ENCODE measurements around the gene CHRNE.
"Not testable (repeated sequence)": the region's sequence is repeated elsewhere in the genome, so short reads cannot be mapped to it uniquely, and the experiment has no call there.

Gene CHRNE

DNA sequence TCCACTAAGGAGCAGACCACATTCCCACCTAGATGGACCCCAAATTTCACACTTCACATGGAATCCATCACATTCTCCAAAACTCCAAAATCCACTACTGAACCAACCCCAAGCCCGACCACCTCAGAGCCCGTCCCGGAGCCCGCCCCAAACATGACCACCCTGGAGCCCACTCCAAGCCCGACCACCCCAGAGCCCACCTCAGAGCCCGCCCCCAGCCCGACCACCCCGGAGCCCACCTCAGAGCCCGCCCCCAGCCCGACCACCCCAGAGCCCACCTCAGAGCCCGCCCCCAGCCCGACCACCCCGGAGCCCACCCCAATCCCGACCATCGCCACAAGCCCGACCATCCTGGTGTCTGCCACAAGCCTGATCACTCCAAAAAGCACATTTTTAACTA lies 30.7 kb upstream of the CHRNE start:
- no peak overlapping the region for H3K27ac ChIP-seq
- H3K9me3 ChIP-seq: no peaks in the 10 kb centered on the region
- H3K36me3 ChIP-seq: peaks cover 32% of the 10 kb centered on the region
- H3K4me3 ChIP-seq (ENCODE audit: low read depth in 1 of 2, low read length in 1 of 2): no peak overlapping the region
- TF ChIP-seq, protein P1, sequence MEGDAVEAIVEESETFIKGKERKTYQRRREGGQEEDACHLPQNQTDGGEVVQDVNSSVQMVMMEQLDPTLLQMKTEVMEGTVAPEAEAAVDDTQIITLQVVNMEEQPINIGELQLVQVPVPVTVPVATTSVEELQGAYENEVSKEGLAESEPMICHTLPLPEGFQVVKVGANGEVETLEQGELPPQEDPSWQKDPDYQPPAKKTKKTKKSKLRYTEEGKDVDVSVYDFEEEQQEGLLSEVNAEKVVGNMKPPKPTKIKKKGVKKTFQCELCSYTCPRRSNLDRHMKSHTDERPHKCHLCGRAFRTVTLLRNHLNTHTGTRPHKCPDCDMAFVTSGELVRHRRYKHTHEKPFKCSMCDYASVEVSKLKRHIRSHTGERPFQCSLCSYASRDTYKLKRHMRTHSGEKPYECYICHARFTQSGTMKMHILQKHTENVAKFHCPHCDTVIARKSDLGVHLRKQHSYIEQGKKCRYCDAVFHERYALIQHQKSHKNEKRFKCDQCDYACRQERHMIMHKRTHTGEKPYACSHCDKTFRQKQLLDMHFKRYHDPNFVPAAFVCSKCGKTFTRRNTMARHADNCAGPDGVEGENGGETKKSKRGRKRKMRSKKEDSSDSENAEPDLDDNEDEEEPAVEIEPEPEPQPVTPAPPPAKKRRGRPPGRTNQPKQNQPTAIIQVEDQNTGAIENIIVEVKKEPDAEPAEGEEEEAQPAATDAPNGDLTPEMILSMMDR (IDR thresholded peaks at IDR 0.05): no peak
- peaks cover 17 to 28% of the 10 kb centered on the region in 2 experiments for H3K4me1 ChIP-seq (ENCODE audit: control insufficient read depth in 1 of 2, insufficient read depth in 1 of 2, low read depth in 1 of 2, low read length in 1 of 2)
- peaks cover 16% of the 10 kb centered on the region for H3K27me3 ChIP-seq

DNA sequence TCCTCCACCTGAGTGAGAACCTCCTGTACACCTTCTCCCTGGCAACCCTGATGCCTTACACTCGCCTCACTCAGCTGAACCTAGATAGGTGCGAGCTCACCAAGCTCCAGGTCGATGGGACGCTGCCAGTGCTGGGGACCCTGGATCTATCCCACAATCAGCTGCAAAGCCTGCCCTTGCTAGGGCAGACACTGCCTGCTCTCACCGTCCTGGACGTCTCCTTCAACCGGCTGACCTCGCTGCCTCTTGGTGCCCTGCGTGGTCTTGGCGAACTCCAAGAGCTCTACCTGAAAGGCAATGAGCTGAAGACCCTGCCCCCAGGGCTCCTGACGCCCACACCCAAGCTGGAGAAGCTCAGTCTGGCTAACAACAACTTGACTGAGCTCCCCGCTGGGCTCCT lies 29.9 kb upstream of the CHRNE start:
- TF ChIP-seq, protein P1 (IDR thresholded peaks at IDR 0.05): no peak
- H3K4me1 ChIP-seq (ENCODE audit: control insufficient read depth in 1 of 2, insufficient read depth in 1 of 2, low read depth in 1 of 2, low read length in 1 of 2): peaks cover 11 to 24% of the 10 kb centered on the region in 2 experiments
- no peak overlapping the region for H3K27ac ChIP-seq
- no peak overlapping the region for H3K4me3 ChIP-seq (ENCODE audit: low read depth in 1 of 2, low read length in 1 of 2)
- H3K9me3 ChIP-seq: no peaks in the 10 kb centered on the region
- H3K27me3 ChIP-seq: peaks cover 16% of the 10 kb centered on the region
- H3K36me3 ChIP-seq: peaks cover 24% of the 10 kb centered on the region

DNA sequence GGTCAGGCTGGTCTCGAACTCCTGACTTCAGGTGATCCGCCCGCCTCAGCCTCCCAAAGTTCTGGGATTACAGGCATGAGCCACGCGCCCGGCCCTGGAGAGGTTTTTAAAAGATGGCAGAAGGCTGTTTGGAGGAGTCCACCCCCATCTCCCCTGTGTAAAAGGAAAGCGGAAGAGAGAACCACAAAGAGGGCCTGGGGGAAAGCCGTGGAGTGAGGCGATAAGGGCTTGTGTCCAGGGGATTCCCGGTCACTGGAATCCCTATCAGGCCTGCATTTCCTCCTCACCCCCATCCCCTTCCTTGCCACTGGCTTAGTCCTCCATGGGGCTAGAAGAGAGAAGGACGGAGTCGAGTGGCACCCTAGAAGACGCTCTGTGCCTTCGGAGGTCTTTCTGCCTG lies 29.1 kb upstream of the CHRNE start, which contains the start of gene GP1BA:
GP1BA (plus strand) TSS at position 315 of the 400 bp plus-strand sequence. CDS start 328 bp downstream, outside the sequence.
- Histone ChIP-seq H3K9me3 (no peaks in the 10 kb centered on the region), H3K27me3 (peaks cover 16% of the 10 kb centered on the region), H3K4me3 (ENCODE audit: low read depth in 1 of 2, low read length in 1 of 2) (no peak within 1 kb of the TSS), H3K27ac (no peak within 1 kb of the TSS), H3K36me3 (peaks cover 16% of the 10 kb centered on the region), H3K4me1 (ENCODE audit: control insufficient read depth in 1 of 2, insufficient read depth in 1 of 2, low read depth in 1 of 2, low read length in 1 of 2) (peaks cover 11 to 24% of the 10 kb centered on the region in 2 experiments)
- TF ChIP-seq, protein P1 (IDR thresholded peaks at IDR 0.05): no peak

DNA sequence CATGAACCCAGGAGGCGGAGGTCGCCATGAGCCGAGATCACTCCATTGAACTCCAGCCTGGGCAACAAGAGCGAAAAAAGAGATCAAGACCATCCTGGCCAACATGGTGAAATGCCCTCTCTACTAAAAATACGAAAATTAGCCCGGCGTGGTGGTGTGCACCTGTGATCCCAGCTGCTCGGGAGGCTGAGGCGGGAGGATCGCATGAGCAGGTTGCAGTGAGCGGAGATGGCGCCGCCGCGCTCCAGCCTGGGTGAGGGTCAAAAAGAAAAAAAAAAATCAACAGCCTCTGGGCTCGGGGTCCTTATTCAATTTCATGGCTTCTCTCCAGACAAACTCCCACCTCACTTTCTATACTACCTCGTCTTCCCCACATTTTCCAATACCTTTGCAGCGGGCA lies 26.0 kb upstream of the CHRNE start:
- Histone ChIP-seq H3K9me3 (no peaks in the 10 kb centered on the region), H3K36me3 (peaks cover 4% of the 10 kb centered on the region), H3K4me3 (ENCODE audit: low read depth in 1 of 2, low read length in 1 of 2) (no peak overlapping the region), H3K4me1 (ENCODE audit: control insufficient read depth in 1 of 2, insufficient read depth in 1 of 2, low read depth in 1 of 2, low read length in 1 of 2) (peaks cover 1 to 14% of the 10 kb centered on the region in 2 experiments), H3K27ac (no peak overlapping the region), H3K27me3 (peaks cover 9% of the 10 kb centered on the region)
- TF ChIP-seq, protein P1 (IDR thresholded peaks at IDR 0.05): no peak

DNA sequence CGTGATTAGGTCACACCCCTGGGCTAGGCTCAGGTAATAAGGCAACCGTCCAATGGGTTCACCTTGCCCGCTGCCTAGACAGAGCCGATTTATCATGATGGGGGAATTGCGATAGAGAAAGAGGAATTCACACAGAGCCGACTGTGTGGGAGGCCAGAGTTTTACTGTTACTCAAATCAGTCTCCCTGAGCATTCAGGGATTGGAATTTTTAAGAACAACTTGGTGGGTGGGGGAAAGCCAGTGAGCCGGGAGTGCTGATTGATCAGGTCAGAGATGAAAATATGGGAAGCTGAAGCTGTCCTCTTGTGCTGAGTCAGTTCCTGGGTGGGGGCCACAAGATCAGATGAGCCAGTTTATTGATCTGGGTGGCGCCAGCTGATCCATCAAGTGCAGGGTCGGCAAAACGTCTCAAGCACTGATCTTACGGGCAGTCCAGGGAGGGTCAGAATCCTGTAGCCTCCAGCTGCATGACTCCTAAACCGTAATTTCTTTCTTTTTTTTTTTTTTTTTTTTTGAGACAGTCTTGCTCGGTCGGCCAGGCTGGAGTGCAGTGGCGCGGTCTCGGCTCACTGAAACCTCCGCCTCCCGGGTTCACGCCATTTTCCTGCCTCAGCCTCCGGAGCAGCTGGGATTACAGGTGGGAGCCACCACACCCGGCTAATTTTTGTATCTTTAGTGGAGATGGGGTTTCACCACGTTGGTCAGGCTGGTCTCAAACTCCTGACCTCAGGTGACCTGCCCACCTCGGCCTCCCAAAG lies 23.9 kb upstream of the CHRNE start:
- not testable (repeated sequence) for H3K27me3 ChIP-seq; H3K4me1 ChIP-seq (ENCODE audit: control insufficient read depth in 1 of 2, insufficient read depth in 1 of 2, low read depth in 1 of 2, low read length in 1 of 2); H3K9me3 ChIP-seq; H3K4me3 ChIP-seq (ENCODE audit: low read depth in 1 of 2, low read length in 1 of 2); H3K27ac ChIP-seq; H3K36me3 ChIP-seq

DNA sequence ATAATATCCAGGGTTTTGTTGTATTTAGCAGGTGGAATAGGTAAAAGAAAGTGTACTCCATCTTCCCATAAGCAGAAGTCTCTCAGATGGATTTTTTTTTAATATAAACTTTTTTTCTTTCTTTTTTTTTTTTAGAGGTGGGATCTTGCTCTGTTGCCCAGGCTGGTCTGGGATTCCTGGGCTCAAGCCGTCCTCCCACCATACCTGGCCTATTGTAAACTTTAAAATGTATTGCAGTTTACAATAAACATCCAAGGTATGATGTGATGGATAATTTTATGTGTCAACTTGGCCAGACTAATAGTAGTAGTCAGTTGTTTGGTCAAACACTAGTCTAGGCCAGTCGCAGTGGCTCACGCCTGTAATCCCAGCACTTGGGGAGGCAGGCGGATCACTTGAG lies 18.4 kb upstream of the CHRNE start:
- Histone ChIP-seq H3K27ac (no peak overlapping the region), H3K36me3 (no peaks in the 10 kb centered on the region), H3K27me3 (no peaks in the 10 kb centered on the region), H3K4me1 (ENCODE audit: control insufficient read depth in 1 of 2, insufficient read depth in 1 of 2, low read depth in 1 of 2, low read length in 1 of 2) (peaks cover 9 to 11% of the 10 kb centered on the region in 2 experiments), H3K4me3 (ENCODE audit: low read depth in 1 of 2, low read length in 1 of 2) (no peak overlapping the region), H3K9me3 (no peaks in the 10 kb centered on the region)
- TF ChIP-seq, protein P1 (IDR thresholded peaks at IDR 0.05): no peak
